ENCODE data around the gene SPATA31C2. TPM values are rescaled to one million over a fixed set of nuclear protein-coding genes. Genes with fewer than 3 reads are reported as not detected.

SPATA31C2 gene
- not detected in 2 replicates for total RNA-seq

GRCh38 chr9:88138375-88138774, at the start of gene SPATA31C2:
SPATA31C2 (minus strand) TSS chr9:88138475; CDS start chr9:88138446, 29 bp downstream.

Other genes starting within 250 kb of the SPATA31C2 start
- not detected in 2 replicates for gene SPATA31C1, start 220.5 kb downstream of the SPATA31C2 start, total RNA-seq
- 3.9 and 4.7 TPM in 2 replicates for gene CDK20, start 163.9 kb downstream of the SPATA31C2 start, total RNA-seq
- 104 and 128 TPM in 2 replicates for gene SPIN1, start 250.0 kb upstream of the SPATA31C2 start, total RNA-seq

Data from smooth muscle cell of the pulmonary artery (primary cell).